HepG2 (cell line): Measurements from ENCODE around the gene FN1. TPM values are rescaled to one million over a fixed set of nuclear protein-coding genes. Genes with fewer than 3 reads are reported as not detected.

Experiments
- ATAC-seq: fragments of 200-7000 bp; cut with Tn5 transposase; 3 replicates; pipeline ENCODE4 v1.9.1; 2020; ENCODE audit warnings: mild to moderate bottlenecking, moderate library complexity
- BruUV-seq: library from RNA; stranded (reverse); fragments of 400-500 nt; replicated peaks from 2 replicates; lab custom pipeline; 2021; lab: Mats Ljungman, UMichigan
- CTCF ChIA-PET: fragments of 300-600 bp; formaldehyde crosslinking; extraction: SDS; loops from one replicate; lab custom pipeline; 2021; ENCODE audit warnings: low total read pairs, inconsistent platforms, low intra/inter-chr PET ratio; lab: Yijun Ruan, JAX
- POLR2A ChIA-PET: fragments of 350-600 bp; sonication (Branson Sonifier 250); formaldehyde crosslinking; loops from one replicate; lab custom pipeline; 2020; ENCODE audit warnings: antibody characterized with exemption, inconsistent platforms; lab: Yijun Ruan, JAX
- DNase-seq: peaks from one replicate; pipeline ENCODE4 v3.0.0-alpha.2; 2015; ENCODE audit warnings: low spot score
- FAIRE-seq: peaks from 3 replicates; lab custom pipeline; 2011; peaks lifted over from hg19 to GRCh38; lab: Jason Lieb, UNC
- H2AFZ ChIP-seq: one replicate; pipeline ENCODE4 v1.6.1; 2011; ENCODE audit warnings: low read length, inconsistent platforms
- H3K27ac ChIP-seq: fragments of 300-600 bp; 3 replicates; pipeline ENCODE4 v1.8.0; 2011; ENCODE audit warnings: mixed run types, mild to moderate bottlenecking, mixed read lengths, low read length, inconsistent platforms; ENCODE audit not compliant: insufficient read depth; ENCODE audit errors: extremely low read length
- H3K27me3 ChIP-seq, 2 experiments: fragments of 200-600 bp in 1 of 2; 2 replicates in 1 of 2; 3 replicates in 1 of 2; pipeline versions ENCODE4 v1.6.0 to v1.8.0; 2011; ENCODE audit warnings: low read length in 2 of 2, mild to moderate bottlenecking in 2 of 2, moderate library complexity in 2 of 2, inconsistent platforms in 1 of 2; ENCODE audit not compliant: insufficient read depth in 2 of 2, control insufficient read depth in 1 of 2
- H3K36me3 ChIP-seq, 2 experiments: fragments of 200-600 bp in 1 of 2; replicated peaks in 1 of 2; 2 replicates in 1 of 2; 3 replicates in 1 of 2; pipeline versions ENCODE4 v1.5.1 to v1.8.0; 2011; ENCODE audit warnings: low read length in 2 of 2, inconsistent platforms in 1 of 2; ENCODE audit not compliant: insufficient read depth in 2 of 2, control insufficient read depth in 1 of 2
- H3K4me1 ChIP-seq: 2 replicates; pipeline ENCODE4 v1.5.1; 2012; ENCODE audit warnings: low read length, inconsistent platforms; ENCODE audit not compliant: insufficient read depth
- H3K4me2 ChIP-seq: 2 replicates; pipeline ENCODE4 v1.6.0; 2011; ENCODE audit warnings: low read depth, low read length, inconsistent platforms
- H3K4me3 ChIP-seq, 3 experiments: fragments of 200-600 bp in 1 of 3; sonication (generic), shearing (Covaris generic) in 1 of 3; replicated peaks in 1 of 3; 2 replicates each; pipeline ENCODE4 v1.5.1; 2011 to 2016; ENCODE audit warnings: low read length in 3 of 3, inconsistent platforms in 2 of 3, low read depth in 2 of 3, mild to moderate bottlenecking in 2 of 3, control low read depth in 1 of 3, mixed read lengths in 1 of 3; ENCODE audit not compliant: insufficient read depth in 1 of 3
- H3K79me2 ChIP-seq: one replicate; pipeline ENCODE4 v1.6.1; 2011; ENCODE audit warnings: low read length, inconsistent platforms; ENCODE audit not compliant: insufficient read depth
- H3K9ac ChIP-seq: 2 replicates; pipeline ENCODE4 v1.6.0; 2011; ENCODE audit warnings: mild to moderate bottlenecking, low read depth, low read length, inconsistent platforms; ENCODE audit not compliant: insufficient read depth
- H3K9me3 ChIP-seq: 2 replicates; pipeline ENCODE4 v1.5.1; 2012; ENCODE audit warnings: mild to moderate bottlenecking, low read length
- H4K20me1 ChIP-seq: 2 replicates; pipeline ENCODE4 v1.6.0; 2011; ENCODE audit warnings: inconsistent platforms, mild to moderate bottlenecking, low read length, moderate library complexity; ENCODE audit not compliant: insufficient read depth
- FOXJ3 ChIP-seq: sonication (generic); formaldehyde crosslinking; IDR thresholded peaks from 2 replicates; pipeline ENCODE4 v1.4.0; 2020; ENCODE audit warnings: missing genetic modification reagents, mild to moderate bottlenecking, borderline replicate concordance
- GPN1 ChIP-seq: sonication (generic); formaldehyde crosslinking; IDR thresholded peaks from 2 replicates; pipeline ENCODE4 v1.5.1; 2020; ENCODE audit warnings: missing genetic modification reagents, borderline replicate concordance
- PBX3 ChIP-seq: sonication (generic); formaldehyde crosslinking; IDR thresholded peaks from 2 replicates; pipeline ENCODE4 v1.8.1; 2023; ENCODE audit warnings: missing genetic modification reagents, inconsistent platforms, borderline replicate concordance
- PRDM15 ChIP-seq: sonication (generic); formaldehyde crosslinking; IDR thresholded peaks from 2 replicates; pipeline ENCODE4 v1.4.0; 2020; ENCODE audit warnings: missing genetic modification reagents
- SMARCE1 ChIP-seq: fragments of 450-650 bp; IDR thresholded peaks from 2 replicates; pipeline ENCODE4 v1.6.1; 2017; ENCODE audit warnings: borderline replicate concordance
- ZNF138 ChIP-seq: sonication (generic); formaldehyde crosslinking; IDR thresholded peaks from 2 replicates; pipeline ENCODE4 v1.5.0; 2020; ENCODE audit warnings: mild to moderate bottlenecking, low read depth, missing genetic modification reagents
- ZNF670 ChIP-seq: sonication (generic); formaldehyde crosslinking; IDR thresholded peaks from 2 replicates; pipeline ENCODE4 v1.8.0; 2022; ENCODE audit warnings: mild to moderate bottlenecking, missing genetic modification reagents, borderline replicate concordance
- WGBS: methylation state at CpG from one replicate; pipeline ENCODE4 v1.1.6; 2017; ENCODE audit warnings: low lambda C conversion rate; 5-methylcytosine and 5-hydroxymethylcytosine counted together
- in situ Hi-C: cut with HindIII; loops from 2 replicates; pipeline ENCODE4 v1.10.0; 2017; ENCODE audit warnings: low pct_unique_long_range_greater_than_20kb; ENCODE audit not compliant: extremely low pct_ligation_motif_present
- intact Hi-C: fragments of 100-400 bp; cut with micrococcal nuclease; formaldehyde crosslinking; loops from one replicate; pipeline ENCODE4 v1.10.0; 2022; ENCODE audit not compliant: unreplicated experiment
- polyA plus RNA-seq, 8 experiments: library from polyadenylated mRNA; depleted of rRNA in 3 of 8; stranded (reverse) in 7 of 8; unstranded in 1 of 8; fragments of >200 nt; fragmentation: Illumina TruSeq in 4 of 8; extraction: Trizol in 4 of 8; gene quantifications; 2 replicates each; pipeline versions ENCODE4 v1.2.1 to v1.2.3, GENCODE V29; 2011 to 2016; ENCODE audit warnings: low read depth in 4 of 8, missing spikeins in 1 of 8, mixed read lengths in 1 of 8; ENCODE audit not compliant: insufficient read depth in 1 of 8
- total RNA-seq, 5 experiments: library from RNA; depleted of rRNA; stranded (reverse); fragments of >200 nt; fragmentation: Illumina TruSeq; extraction: Trizol; gene quantifications; 2 replicates each; pipeline ENCODE4 v1.2.3, GENCODE V29; 2016; ENCODE audit warnings: low read depth in 1 of 5

FN1 gene
- total and polyA plus RNA-seq, 2 of the 13 experiments (the other 11 are each of a cell fraction or from before 2014, with no cell fraction given): 1,847 to 6,471 TPM

GRCh38 chr2:215479536-215480240, 43.8 kb upstream of the FN1 start (continued):
- TF ChIP-seq PRDM15 (CRISPR knock-in tag) (no peak), SMARCE1 (no peak), ZNF138 (CRISPR knock-in tag) (no peak)

- Histone ChIP-seq H3K9me3 (no peaks in the 10 kb centered on the region), H3K27me3 (no peaks in the 10 kb centered on the region), H3K27ac (peak overlapping the region; percentile 43), H3K4me2 (no peak overlapping the region), H3K79me2 (no peaks in the 10 kb centered on the region), H3K4me3 (no peak overlapping the region), H4K20me1 (no peaks in the 10 kb centered on the region), H3K36me3 (no peaks in the 10 kb centered on the region), H2AFZ (no peak overlapping the region), H3K9ac (no peak overlapping the region), H3K4me1 (peaks cover 26% of the 10 kb centered on the region)
- FAIRE-seq (no peak), ATAC-seq (no peak), DNase-seq (no peak)
- BruUV-seq: no TSS peak
- TF ChIP-seq PBX3 (CRISPR knock-in tag) (no peak), FOXJ3 (no peak), ZNF670 (CRISPR knock-in tag) (0 out of 2 replicates have a peak, but pooled peaks have one; percentile 20), GPN1 (CRISPR knock-in tag) (no peak)
- intact Hi-C loops (no loop called here), in situ Hi-C loops (no loop called here)
- CTCF ChIA-PET: no interaction called here
- POLR2A ChIA-PET: interaction anchor here (0.8 kb wide), 1 partner anchor 270 kb away, joined by 3 read pairs; no protein-coding TSS in a partner anchor
- 96% methylated on average over 2 of the region's 2 CpGs for WGBS
Measured at GRCh38 chr2:215479121-215479520, 43.3 kb upstream of the FN1 start.
